Peyer's patch (tissue), 4 donors: ENCODE measurements around the gene ASXL1.

Experiments
- POLR2A ChIP-seq, 2 donors: fragments of 450-650 bp; IDR thresholded peaks; one replicate each; pipeline ENCODE4 v1.5.1; 2017; ENCODE audit warnings: antibody characterized with exemption in 2 of 2, mild to moderate bottlenecking in 2 of 2, moderate library complexity in 2 of 2
- TF ChIP-seq, protein P1 (sequence below), 6 experiments: fragments of 450-650 bp in 4 of 6; fragments of 200-600 bp in 2 of 6; sonication (generic) in 1 of 6; IDR thresholded peaks; one replicate each; pipeline ENCODE4 v1.5.1; 2017 to 2019; ENCODE audit warnings: antibody characterized with exemption in 6 of 6, mild to moderate bottlenecking in 3 of 6, moderate library complexity in 1 of 6

DNA sequence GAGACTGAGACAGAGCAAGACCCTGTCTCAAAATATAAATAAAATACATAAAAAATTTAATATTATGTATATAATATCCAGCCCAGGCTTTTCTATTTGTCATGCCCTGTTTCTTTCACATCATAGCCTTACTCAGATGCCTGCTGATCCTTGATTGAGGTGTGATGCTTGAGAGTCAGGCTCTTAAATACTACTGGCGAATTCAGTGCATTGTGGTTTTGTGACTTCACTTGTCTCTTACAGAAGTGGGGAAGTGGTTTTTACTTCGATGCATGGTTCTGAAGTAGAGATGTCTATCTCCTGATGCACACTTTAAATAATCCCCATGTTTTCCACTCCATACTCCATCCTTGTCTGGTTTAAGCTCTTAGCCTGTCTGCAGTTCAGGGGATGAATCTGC, 29.1 kb downstream of the ASXL1 start:
- TF ChIP-seq, protein P1, sequence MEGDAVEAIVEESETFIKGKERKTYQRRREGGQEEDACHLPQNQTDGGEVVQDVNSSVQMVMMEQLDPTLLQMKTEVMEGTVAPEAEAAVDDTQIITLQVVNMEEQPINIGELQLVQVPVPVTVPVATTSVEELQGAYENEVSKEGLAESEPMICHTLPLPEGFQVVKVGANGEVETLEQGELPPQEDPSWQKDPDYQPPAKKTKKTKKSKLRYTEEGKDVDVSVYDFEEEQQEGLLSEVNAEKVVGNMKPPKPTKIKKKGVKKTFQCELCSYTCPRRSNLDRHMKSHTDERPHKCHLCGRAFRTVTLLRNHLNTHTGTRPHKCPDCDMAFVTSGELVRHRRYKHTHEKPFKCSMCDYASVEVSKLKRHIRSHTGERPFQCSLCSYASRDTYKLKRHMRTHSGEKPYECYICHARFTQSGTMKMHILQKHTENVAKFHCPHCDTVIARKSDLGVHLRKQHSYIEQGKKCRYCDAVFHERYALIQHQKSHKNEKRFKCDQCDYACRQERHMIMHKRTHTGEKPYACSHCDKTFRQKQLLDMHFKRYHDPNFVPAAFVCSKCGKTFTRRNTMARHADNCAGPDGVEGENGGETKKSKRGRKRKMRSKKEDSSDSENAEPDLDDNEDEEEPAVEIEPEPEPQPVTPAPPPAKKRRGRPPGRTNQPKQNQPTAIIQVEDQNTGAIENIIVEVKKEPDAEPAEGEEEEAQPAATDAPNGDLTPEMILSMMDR (IDR thresholded peaks at IDR 0.05), result no peak
- TF ChIP-seq POLR2A (IDR thresholded peaks at IDR 0.05), result no peak
